Keratinocyte (primary cell): ENCODE data around the gene RCCD1. TPM values are rescaled to one million over a fixed set of nuclear protein-coding genes. Genes with fewer than 3 reads are reported as not detected.

Experiments
- DNase-seq: peaks from one replicate; pipeline ENCODE4 v3.0.0-alpha.2; 2011; ENCODE audit warnings: low read depth, missing footprints, low spot score
- FAIRE-seq: peaks from 2 replicates; lab custom pipeline; 2011; peaks lifted over from hg19 to GRCh38; lab: Jason Lieb, UNC
- H2AFZ ChIP-seq: 2 replicates; pipeline ENCODE4 v1.6.0; 2012; ENCODE audit warnings: low read length, control low read depth, inconsistent platforms; ENCODE audit not compliant: control insufficient read depth
- H3K27ac ChIP-seq: 2 replicates; pipeline ENCODE4 v1.5.1; 2011; ENCODE audit warnings: low read length; ENCODE audit not compliant: control insufficient read depth, insufficient read depth
- H3K27me3 ChIP-seq: 3 replicates; pipeline ENCODE4 v1.6.0; 2011; ENCODE audit warnings: low read length; ENCODE audit not compliant: control insufficient read depth, insufficient read depth; ENCODE audit errors: extremely low read depth
- H3K36me3 ChIP-seq, 2 experiments: 2 replicates in 1 of 2; 3 replicates in 1 of 2; pipeline ENCODE4 v1.5.1; 2011; ENCODE audit warnings: low read length in 2 of 2, mild to moderate bottlenecking in 1 of 2; ENCODE audit not compliant: control insufficient read depth in 2 of 2, insufficient read depth in 2 of 2; ENCODE audit errors: extremely low read depth in 1 of 2
- H3K4me1 ChIP-seq: 3 replicates; pipeline ENCODE4 v1.5.1; 2011; ENCODE audit warnings: low read length; ENCODE audit not compliant: control insufficient read depth, insufficient read depth; ENCODE audit errors: extremely low read depth
- H3K4me2 ChIP-seq: 3 replicates; pipeline ENCODE4 v1.6.0; 2011; ENCODE audit warnings: low read depth, low read length; ENCODE audit not compliant: control insufficient read depth, insufficient read depth; ENCODE audit errors: extremely low read depth
- H3K4me3 ChIP-seq, 3 experiments: fragments of 200-600 bp in 1 of 3; sonication (generic) in 1 of 3; 2 replicates in 2 of 3; 3 replicates in 1 of 3; pipeline ENCODE4 v1.5.1; 2011 to 2016; ENCODE audit warnings: low read length in 3 of 3, mild to moderate bottlenecking in 3 of 3, control low read depth in 2 of 3, inconsistent platforms in 1 of 3, low read depth in 1 of 3, mixed read lengths in 1 of 3, mixed run types in 1 of 3, moderate library complexity in 1 of 3; ENCODE audit not compliant: control insufficient read depth in 2 of 3, insufficient read depth in 2 of 3; ENCODE audit errors: extremely low read depth in 1 of 3
- H3K79me2 ChIP-seq: 2 replicates; pipeline ENCODE4 v1.6.0; 2012; ENCODE audit warnings: low read length; ENCODE audit not compliant: control insufficient read depth, insufficient read depth
- H3K9ac ChIP-seq: 3 replicates; pipeline ENCODE4 v1.6.0; 2011; ENCODE audit warnings: low read length; ENCODE audit not compliant: control insufficient read depth, insufficient read depth; ENCODE audit errors: extremely low read depth
- H3K9me1 ChIP-seq: 3 replicates; pipeline ENCODE4 v1.6.0; 2011; ENCODE audit warnings: low read length; ENCODE audit not compliant: control insufficient read depth, insufficient read depth; ENCODE audit errors: extremely low read depth
- H3K9me3 ChIP-seq: 2 replicates; pipeline ENCODE4 v1.5.1; 2012; ENCODE audit warnings: low read depth, low read length; ENCODE audit not compliant: control insufficient read depth
- H4K20me1 ChIP-seq: 3 replicates; pipeline ENCODE4 v1.6.0; 2011; ENCODE audit warnings: low read length; ENCODE audit not compliant: control insufficient read depth, insufficient read depth; ENCODE audit errors: extremely low read depth
- CTCF ChIP-seq, 3 experiments: IDR thresholded peaks in 1 of 3; conservative IDR thresholded peaks in 1 of 3; optimal IDR thresholded peaks in 1 of 3; 2 replicates in 2 of 3; 3 replicates in 1 of 3; pipeline versions ENCODE3 to v1.5.1; 2011; ENCODE audit warnings: low read length in 3 of 3, mild to moderate bottlenecking in 3 of 3, moderate library complexity in 2 of 3, control low read depth in 1 of 3, inconsistent platforms in 1 of 3; ENCODE audit not compliant: insufficient read depth in 2 of 3; ENCODE audit errors: extremely low read depth in 1 of 3
- EZH2 ChIP-seq: IDR thresholded peaks from one replicate; pipeline ENCODE4 v1.6.1; 2012; ENCODE audit warnings: inconsistent platforms, mild to moderate bottlenecking, low read length, moderate library complexity
- dilution Hi-C: fragments of 300-500 bp; cut with MboI; formaldehyde crosslinking; loops from one replicate; pipeline ENCODE4 v1.7.0; 2020; ENCODE audit warnings: low sequenced_read_pairs; ENCODE audit not compliant: extremely low pct_ligation_motif_present
- polyA plus RNA-seq, 5 experiments: library from polyadenylated mRNA; depleted of rRNA in 3 of 5; stranded (reverse) in 3 of 5; stranded (forward) in 1 of 5; unstranded in 1 of 5; fragments of >200 nt; gene quantifications; 1 replicate in 1 of 5; 2 replicates in 3 of 5; 3 replicates in 1 of 5; pipeline versions ENCODE4 v1.2.1 to v1.2.3, GENCODE V29; 2011 to 2012; ENCODE audit warnings: missing spikeins in 2 of 5, low read depth in 1 of 5, low replicate concordance in 1 of 5

Gene RCCD1
- polyA plus RNA-seq, 1 donor (not counting 4 experiments of a cell fraction or from before 2014, with no cell fraction given): 7.8 TPM

DNA sequence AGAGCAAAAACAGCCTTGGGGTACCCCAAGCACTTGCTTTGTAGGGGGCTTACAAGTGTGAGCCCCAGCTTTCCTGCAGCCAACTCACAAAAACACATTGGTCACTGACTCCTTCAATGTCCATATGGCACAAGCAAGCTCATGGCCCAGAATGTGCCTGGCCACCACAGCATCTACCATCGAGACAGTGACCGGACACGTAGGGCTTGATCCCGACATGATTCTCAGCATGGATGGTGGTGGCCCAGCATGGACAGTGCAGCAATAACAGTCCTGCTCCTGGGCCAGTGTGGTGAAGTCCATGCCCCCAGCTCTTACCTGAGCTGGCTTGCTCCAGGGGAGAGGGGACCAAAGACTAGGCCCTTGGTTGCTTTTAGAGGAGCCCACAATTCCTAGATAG lies 13.6 kb upstream of the RCCD1 start:
- no peaks in the 10 kb centered on the region for H3K27me3 ChIP-seq
- no peak overlapping the region for H3K4me3 ChIP-seq
- no peak overlapping the region for H2AFZ ChIP-seq
- H3K27ac ChIP-seq: no peak overlapping the region
- H3K79me2 ChIP-seq: peaks cover 13% of the 10 kb centered on the region
- no peaks in the 10 kb centered on the region for H3K9me3 ChIP-seq
- no peaks in the 10 kb centered on the region for H3K9me1 ChIP-seq
- TF ChIP-seq CTCF (optimal IDR thresholded peaks at IDR 0.05 in 1 of 3, IDR thresholded peaks at IDR 0.05 in 1 of 3, conservative IDR thresholded peaks at IDR 0.05 in 1 of 3; ENCODE audit: extremely low read depth in 1 of 3, insufficient read depth in 2 of 3, low read length in 3 of 3) (no peak), EZH2 (no peak)
- FAIRE-seq (no peak), DNase-seq (no peak)
- peaks cover 38 to 47% of the 10 kb centered on the region in 2 experiments for H3K36me3 ChIP-seq
- no peak overlapping the region for H3K4me2 ChIP-seq
- no peak overlapping the region for H3K9ac ChIP-seq
- H3K4me1 ChIP-seq: peaks cover 7% of the 10 kb centered on the region
- dilution Hi-C loops: no loop called here
- H4K20me1 ChIP-seq: no peaks in the 10 kb centered on the region

- Histone ChIP-seq H3K36me3 (peaks cover 43 to 55% of the 10 kb centered on the region in 2 experiments), H3K79me2 (peaks cover 2% of the 10 kb centered on the region), H3K9me3 (no peaks in the 10 kb centered on the region), H3K27ac (no peak overlapping the region), H3K27me3 (no peaks in the 10 kb centered on the region), H4K20me1 (no peaks in the 10 kb centered on the region), H2AFZ (no peak overlapping the region), H3K9ac (no peak overlapping the region), H3K4me1 (no peaks in the 10 kb centered on the region), H3K4me2 (no peak overlapping the region), H3K4me3 (no peak overlapping the region), H3K9me1 (no peaks in the 10 kb centered on the region)
- dilution Hi-C loops: no loop called here
- no peak for FAIRE-seq
- DNase-seq: no peak
- TF ChIP-seq EZH2 (no peak), CTCF (optimal IDR thresholded peaks at IDR 0.05 in 1 of 3, IDR thresholded peaks at IDR 0.05 in 1 of 3, conservative IDR thresholded peaks at IDR 0.05 in 1 of 3; ENCODE audit: extremely low read depth in 1 of 3, insufficient read depth in 2 of 3, low read length in 3 of 3) (no peak)
Observed at GRCh38 chr15:90942354-90943120, 12.1 kb upstream of the RCCD1 start.
